T-helper 2 cell treated with Interferon-gamma antibody and Interleukin-4, amounts not matched to agents 100 ng/mL and 5 ng/mL, for 36 hours (primary cell): ENCODE measurements around the gene FHIT. TPM values are rescaled to one million over a fixed set of nuclear protein-coding genes. Genes with fewer than 3 reads are reported as not detected.
"Not testable (repeated sequence)": the region's sequence is repeated elsewhere in the genome, so short reads cannot be mapped to it uniquely, and the experiment has no call there.

Source experiments
- intact Hi-C: fragments of 100-400 bp; cut with micrococcal nuclease; formaldehyde crosslinking; loops from one replicate; pipeline ENCODE4 v1.15.1; 2023
- total RNA-seq: library from RNA; stranded (reverse); gene quantifications from 2 replicates; pipeline ENCODE4 v1.2.3, GENCODE V29; 2022

The FHIT gene
- total RNA-seq, 1 donor from 2014 or later: 40.4 TPM

GRCh38 chr3:60584250-60584649, 667.0 kb downstream of the FHIT start:
- intact Hi-C loops: no loop called here

- intact Hi-C loops: no loop called here
Measured at GRCh38 chr3:60582288-60582687, 669.0 kb downstream of the FHIT start.

GRCh38 chr3:60580809-60581208, 670.4 kb downstream of the FHIT start:
- intact Hi-C loops: no loop called here

GRCh38 chr3:60579734-60580133, 671.5 kb downstream of the FHIT start:
- intact Hi-C loops: no loop called here

- intact Hi-C loops: no loop called here
Measured at GRCh38 chr3:60578936-60579335, 672.3 kb downstream of the FHIT start.

GRCh38 chr3:60577601-60578000, 673.7 kb downstream of the FHIT start:
- intact Hi-C loops: no loop called here

- intact Hi-C loops: no loop called here
Measured at GRCh38 chr3:60575718-60576272, 675.5 kb downstream of the FHIT start.

- intact Hi-C loops: no loop called here
Measured at GRCh38 chr3:60574046-60574769, 677.0 kb downstream of the FHIT start.

- intact Hi-C loops: no loop called here
Measured at GRCh38 chr3:60573494-60573893, 677.8 kb downstream of the FHIT start.

- intact Hi-C loops: no loop called here
Measured at GRCh38 chr3:60571511-60571910, 679.7 kb downstream of the FHIT start.

GRCh38 chr3:60557122-60557521, 694.1 kb downstream of the FHIT start:
- intact Hi-C loops: loop anchor here (10.0 kb wide), 2 partner anchors 542 to 672 kb away; no protein-coding TSS in a partner anchor

GRCh38 chr3:60555686-60556354, 695.4 kb downstream of the FHIT start:
- intact Hi-C loops: loop anchor here (10.0 kb wide), 2 partner anchors 541 to 671 kb away; no protein-coding TSS in a partner anchor

- intact Hi-C loops: loop anchor here (5.0 to 10.0 kb wide), 3 partner anchors 361 to 668 kb away; no protein-coding TSS in a partner anchor
Measured at GRCh38 chr3:60553144-60553543, 698.1 kb downstream of the FHIT start.

GRCh38 chr3:60552581-60552980, 698.7 kb downstream of the FHIT start:
- intact Hi-C loops: loop anchor here (5.0 to 10.0 kb wide), 3 partner anchors 360 to 668 kb away; no protein-coding TSS in a partner anchor

GRCh38 chr3:60551455-60552209, 699.6 kb downstream of the FHIT start:
- intact Hi-C loops: loop anchor here (5.0 to 10.0 kb wide), 3 partner anchors 359 to 667 kb away; no protein-coding TSS in a partner anchor

GRCh38 chr3:60549863-60550262, 701.4 kb downstream of the FHIT start:
- intact Hi-C loops: loop anchor here (5.0 to 10.0 kb wide), 3 partner anchors 358 to 665 kb away; no protein-coding TSS in a partner anchor

- intact Hi-C loops: no loop called here
Measured at GRCh38 chr3:60542995-60543394, 708.3 kb downstream of the FHIT start.

- intact Hi-C loops: not testable (repeated sequence)
Measured at GRCh38 chr3:60539394-60539793, 711.9 kb downstream of the FHIT start.

GRCh38 chr3:60536420-60536819, 714.8 kb downstream of the FHIT start:
- intact Hi-C loops: no loop called here

GRCh38 chr3:60531759-60532158, 719.5 kb downstream of the FHIT start:
- intact Hi-C loops: no loop called here

GRCh38 chr3:60528651-60529050, 722.6 kb downstream of the FHIT start:
- intact Hi-C loops: no loop called here
